Measurements from ENCODE around the gene GMDS.

The GMDS gene

GRCh38 chr6:2178125-2178524 is 67.3 kb downstream of the GMDS start:
- DNase-seq (ENCODE audit: low spot score), result no peak

- no peak for DNase-seq (ENCODE audit: low spot score)
These were observed 69.6 kb downstream of the GMDS start for GRCh38 chr6:2175825-2176224.

- DNase-seq (ENCODE audit: low spot score), result no peak
These were observed 72.0 kb downstream of the GMDS start for GRCh38 chr6:2173203-2173961.

- DNase-seq (ENCODE audit: low spot score), result no peak
These were observed 73.7 kb downstream of the GMDS start for GRCh38 chr6:2171728-2172127.

GRCh38 chr6:2168480-2168879 is 76.9 kb downstream of the GMDS start:
- no peak for DNase-seq (ENCODE audit: low spot score)

- DNase-seq (ENCODE audit: low spot score), result no peak
These were observed 78.7 kb downstream of the GMDS start for GRCh38 chr6:2166717-2167116.

- no peak for DNase-seq (ENCODE audit: low spot score)
These were observed 80.1 kb downstream of the GMDS start for GRCh38 chr6:2165286-2165685.

- no peak for DNase-seq (ENCODE audit: low spot score)
These were observed 80.9 kb downstream of the GMDS start for GRCh38 chr6:2164481-2164880.

GRCh38 chr6:2162079-2162445 is 83.3 kb downstream of the GMDS start:
- no peak for DNase-seq (ENCODE audit: low spot score)

GRCh38 chr6:2158596-2159271 is 86.7 kb downstream of the GMDS start:
- DNase-seq (ENCODE audit: low spot score), result no peak

- no peak for DNase-seq (ENCODE audit: low spot score)
These were observed 87.8 kb downstream of the GMDS start for GRCh38 chr6:2157441-2158127.

- DNase-seq (ENCODE audit: low spot score), result no peak
These were observed 90.2 kb downstream of the GMDS start for GRCh38 chr6:2155206-2155605.

GRCh38 chr6:2149361-2150006 is 95.9 kb downstream of the GMDS start:
- no peak for DNase-seq (ENCODE audit: low spot score)

- DNase-seq (ENCODE audit: low spot score), result no peak
These were observed 96.7 kb downstream of the GMDS start for GRCh38 chr6:2148748-2149147.

GRCh38 chr6:2147766-2148448 is 97.5 kb downstream of the GMDS start:
- DNase-seq (ENCODE audit: low spot score), result no peak

- DNase-seq (ENCODE audit: low spot score), result no peak
These were observed 98.1 kb downstream of the GMDS start for GRCh38 chr6:2147261-2147660.

- no peak for DNase-seq (ENCODE audit: low spot score)
These were observed 101.2 kb downstream of the GMDS start for GRCh38 chr6:2144210-2144609.

GRCh38 chr6:2141644-2142290 is 103.6 kb downstream of the GMDS start:
- DNase-seq (ENCODE audit: low spot score), result no peak

- DNase-seq (ENCODE audit: low spot score), result no peak
These were observed 104.8 kb downstream of the GMDS start for GRCh38 chr6:2140438-2141128.

GRCh38 chr6:2135401-2135800 is 110.0 kb downstream of the GMDS start:
- DNase-seq (ENCODE audit: low spot score), result no peak

GRCh38 chr6:2134554-2134953 is 110.9 kb downstream of the GMDS start:
- DNase-seq (ENCODE audit: low spot score), result no peak
